Stimulated activated CD8-positive, alpha-beta memory T cell treated with anti-CD3 and anti-CD28 coated beads, Interleukin-15, amount 100 ng/mL, for 4 hours (primary cell): ENCODE data around the gene EVC2.
"Not testable (repeated sequence)": the region's sequence is repeated elsewhere in the genome, so short reads cannot be mapped to it uniquely, and the experiment has no call there.

Experiments used
- DNase-seq, 2 donors: peaks; one replicate each; pipeline ENCODE4 v3.0.0-alpha.2; 2020; ENCODE audit warnings: low read depth in 2 of 2

EVC2 gene

GRCh38 chr4:5626913-5627312, 81.4 kb downstream of the EVC2 start:
- no peak for DNase-seq

DNA sequence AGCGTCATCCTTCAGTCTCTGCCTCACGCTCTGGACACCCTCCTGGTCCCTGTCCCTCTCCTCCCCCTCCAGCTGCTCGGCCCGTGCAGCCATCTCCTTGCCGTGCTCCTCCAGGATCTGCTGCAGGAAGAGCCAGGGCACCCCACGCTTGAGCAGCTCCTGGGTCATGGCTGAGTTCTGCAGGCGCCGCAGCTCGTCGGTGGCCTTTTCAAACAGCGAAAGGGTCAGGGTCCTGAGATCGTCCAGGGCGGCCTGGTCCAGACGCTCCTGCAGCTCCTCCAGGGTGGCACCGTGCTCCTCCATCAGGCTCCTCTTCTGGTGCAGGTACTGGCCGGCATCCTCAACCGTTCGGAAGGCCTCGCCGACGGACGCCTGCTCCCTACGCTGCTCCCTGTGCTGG, 85.8 kb downstream of the EVC2 start:
- DNase-seq = no peak

DNA sequence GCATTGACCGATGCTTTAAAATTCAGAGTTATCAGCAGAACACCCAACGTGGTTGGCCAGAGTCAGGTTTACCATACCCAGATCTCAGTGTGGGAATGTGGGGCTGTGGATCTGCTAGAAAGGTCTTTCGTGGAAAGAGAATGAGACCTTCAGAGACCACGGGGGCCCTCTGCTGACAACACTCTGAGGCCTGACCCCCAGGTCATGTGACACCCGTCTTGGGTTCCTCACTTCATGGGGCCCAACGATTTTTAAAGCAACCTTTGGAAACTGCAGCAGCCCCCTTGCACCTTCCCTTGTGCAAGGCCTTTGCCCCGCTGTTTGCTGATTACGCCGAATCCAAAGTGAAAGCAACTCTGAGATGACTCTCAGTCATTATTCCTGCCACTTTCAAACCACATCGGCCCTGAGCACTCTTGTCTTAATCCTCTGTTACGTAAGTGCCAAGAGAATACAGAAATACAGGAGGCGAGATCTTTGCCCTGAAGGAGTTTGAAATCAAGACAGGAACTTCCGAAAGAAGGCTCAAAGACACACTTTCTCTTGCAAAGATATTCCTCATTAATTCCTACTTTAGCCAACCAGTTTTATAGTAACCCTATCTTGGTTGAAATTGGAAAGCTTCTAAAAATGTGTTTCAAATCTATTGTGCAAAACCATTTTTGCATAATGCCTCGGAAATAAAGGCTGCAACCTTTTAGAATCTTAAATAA, 88.3 kb downstream of the EVC2 start:
- no peak for DNase-seq

DNA sequence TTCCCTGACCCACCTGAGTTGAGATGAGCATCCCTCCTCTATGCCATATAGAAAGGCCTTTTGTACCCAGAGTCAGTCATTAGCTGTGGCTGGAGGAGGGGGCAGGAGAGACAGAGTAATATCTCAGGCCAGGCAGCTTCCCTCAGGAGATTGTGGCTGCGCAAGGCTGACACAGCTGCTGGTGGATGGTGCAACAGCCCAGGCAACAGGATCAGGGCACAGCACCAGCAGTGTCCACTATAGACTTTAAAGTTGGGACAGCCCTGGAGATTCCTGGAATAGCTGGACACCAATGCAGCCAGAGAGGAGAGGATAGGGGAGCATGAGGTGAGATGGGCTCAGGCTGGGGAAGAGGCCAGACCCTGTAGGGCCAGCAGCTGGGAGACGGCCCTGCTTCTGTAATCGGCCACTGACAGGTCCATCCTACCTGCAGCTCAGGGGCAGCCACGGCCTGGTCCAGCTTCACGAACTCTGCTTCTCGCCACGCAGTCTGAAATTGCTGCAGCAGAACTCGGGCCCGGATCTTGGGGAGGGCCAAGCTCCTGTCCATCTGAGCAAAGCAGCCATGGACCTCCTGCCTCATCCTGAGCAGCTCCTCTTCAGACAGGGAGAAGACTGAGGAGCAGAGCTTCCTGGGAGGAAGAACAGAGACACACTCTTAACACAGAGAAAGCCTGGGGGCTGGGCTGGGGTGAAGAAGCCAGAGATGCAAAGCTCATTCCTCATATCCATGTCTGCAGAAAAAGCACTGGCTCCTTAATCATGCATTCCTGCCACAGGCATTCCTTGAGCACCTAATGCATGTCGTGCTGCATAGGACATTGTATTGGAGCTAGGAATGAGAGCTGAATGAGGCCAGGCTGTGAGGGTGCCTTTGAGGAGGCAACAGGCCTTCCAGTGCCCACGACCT, 90.1 kb downstream of the EVC2 start:
- DNase-seq = no peak

DNA sequence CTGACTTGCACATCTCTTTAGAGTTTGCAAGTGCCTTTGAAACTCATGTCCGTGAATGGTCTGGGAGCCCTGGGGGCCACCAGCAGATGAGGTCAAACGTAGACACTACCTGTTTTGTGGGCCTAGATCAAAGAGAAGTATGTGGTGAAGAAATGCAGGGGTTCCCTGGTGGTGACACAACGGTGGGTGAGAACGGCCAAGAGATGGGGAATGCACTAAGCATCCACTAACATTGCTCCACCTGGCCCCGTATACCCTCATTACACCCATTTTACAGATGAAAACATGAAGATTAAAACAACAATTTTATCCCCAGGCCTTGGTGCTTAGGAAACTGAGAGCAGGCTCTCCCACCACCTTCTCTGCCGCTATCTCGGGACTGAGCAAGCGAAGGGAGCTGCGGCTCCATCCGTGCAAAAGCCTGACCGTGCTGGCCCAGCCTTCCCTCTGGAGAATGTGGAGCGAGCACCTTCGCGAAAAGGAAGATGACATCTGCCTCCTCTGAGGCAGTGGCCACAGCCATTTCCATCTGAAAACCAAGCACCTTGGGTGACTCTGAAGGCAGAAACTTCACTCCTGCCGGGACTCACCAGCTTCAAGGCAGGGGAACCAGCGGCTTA, 91.9 kb downstream of the EVC2 start:
- DNase-seq = no peak

DNA sequence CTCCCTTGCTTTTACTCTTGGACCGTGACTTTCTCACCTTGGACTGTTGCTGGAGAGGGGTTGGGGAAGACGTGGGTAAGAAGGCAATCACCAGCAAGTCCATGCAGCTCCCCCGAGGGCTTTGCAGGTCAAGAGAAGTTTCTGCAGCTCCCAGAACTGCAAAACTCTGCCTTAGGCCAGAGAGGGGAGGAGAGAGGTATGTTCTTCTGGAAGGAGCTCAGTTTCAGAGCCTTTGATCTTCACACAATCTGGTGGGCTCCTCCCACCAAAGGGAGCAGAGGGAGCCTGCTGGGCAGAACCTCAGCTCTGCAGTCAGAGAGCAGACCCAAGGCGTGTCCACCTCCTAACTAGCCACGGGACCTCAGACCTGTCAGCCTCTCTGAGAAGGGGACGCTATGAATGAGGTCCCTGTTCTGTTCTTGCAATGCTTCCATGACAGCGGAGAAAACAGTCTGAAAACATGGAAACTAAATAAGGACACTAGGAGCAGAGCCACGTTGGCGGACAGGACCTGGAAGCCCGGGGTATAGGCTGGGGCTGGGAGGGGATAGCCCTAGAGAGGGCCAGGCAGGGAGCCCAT, 92.8 kb downstream of the EVC2 start:
- no peak for DNase-seq

GRCh38 chr4:5611750-5612149, 96.6 kb downstream of the EVC2 start:
- no peak for DNase-seq

DNA sequence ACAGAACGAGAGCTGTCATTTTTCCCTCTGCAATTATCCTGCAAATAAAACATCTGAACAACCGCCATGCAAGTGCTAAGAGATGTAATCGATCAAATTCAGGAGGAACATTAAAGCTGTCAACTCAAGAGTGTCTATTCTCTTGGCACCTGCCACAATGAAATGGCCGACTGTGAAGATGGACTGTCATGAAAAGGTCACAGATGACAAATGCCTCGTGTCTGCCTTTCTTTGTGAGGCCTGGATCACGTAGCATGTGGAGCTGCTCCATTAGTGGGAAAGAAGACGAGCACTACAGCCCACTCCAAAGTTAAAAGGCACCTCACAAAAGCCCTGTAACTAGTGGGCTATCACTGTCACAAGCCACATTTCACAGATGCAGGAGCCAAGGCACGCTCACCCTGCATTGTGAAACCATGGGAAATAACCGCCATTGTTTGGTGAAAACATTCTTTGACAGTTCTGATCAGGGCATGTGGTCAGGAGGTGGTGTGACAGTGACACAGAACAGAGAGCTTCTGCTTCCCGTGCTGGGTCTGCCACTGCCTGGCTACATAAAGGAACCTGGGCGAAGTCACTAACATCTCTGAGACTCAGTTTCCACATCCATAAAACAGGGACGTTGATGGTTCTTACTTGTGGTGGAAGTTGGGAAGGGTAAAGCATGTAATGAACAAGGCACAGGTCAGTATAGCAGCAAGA, 98.9 kb downstream of the EVC2 start:
- DNase-seq = no peak

DNA sequence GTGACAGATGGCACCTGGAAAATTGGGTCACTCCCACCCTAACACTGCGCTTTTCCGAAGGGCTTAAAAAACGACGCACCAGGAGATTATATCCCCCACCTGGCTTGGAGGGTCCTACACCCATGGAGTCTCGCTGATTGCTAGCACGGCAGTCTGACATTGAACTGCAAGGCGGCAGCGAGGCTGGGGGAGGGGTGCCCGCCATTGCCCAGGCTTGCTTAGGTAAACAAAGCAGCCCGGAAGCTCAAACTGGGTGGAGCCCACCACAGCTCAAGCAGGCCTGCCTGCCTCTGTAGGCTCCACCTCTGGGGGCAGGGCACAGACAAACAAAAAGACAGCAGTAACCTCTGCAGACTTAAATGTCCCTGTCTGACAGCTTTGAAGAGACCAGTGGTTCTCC, 114.5 kb downstream of the EVC2 start:
- DNase-seq = not testable (repeated sequence)

DNA sequence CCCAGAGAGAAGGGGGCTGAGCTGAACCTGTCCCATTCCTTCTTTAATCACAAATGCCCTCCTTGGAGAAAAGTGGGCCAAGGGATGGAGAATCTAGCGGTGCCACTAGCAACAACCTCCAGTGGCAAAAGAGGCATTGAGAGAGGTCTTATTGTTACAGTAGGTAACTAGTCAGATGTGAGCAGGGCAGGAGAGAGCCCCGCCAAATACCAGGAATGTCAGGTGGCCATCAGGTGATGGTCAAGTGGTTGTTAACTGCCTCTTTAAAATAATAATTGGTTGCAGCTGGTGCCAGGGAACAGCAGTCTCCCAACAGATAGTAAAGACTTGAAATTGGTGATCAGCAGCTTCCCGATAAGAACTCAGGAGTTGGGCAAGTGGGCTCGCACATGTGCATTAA, 116.1 kb downstream of the EVC2 start:
- DNase-seq = no peak

- no peak for DNase-seq
Observed at GRCh38 chr4:5589495-5589894, 118.9 kb downstream of the EVC2 start.

GRCh38 chr4:5588046-5588445, 120.3 kb downstream of the EVC2 start:
- no peak for DNase-seq

DNA sequence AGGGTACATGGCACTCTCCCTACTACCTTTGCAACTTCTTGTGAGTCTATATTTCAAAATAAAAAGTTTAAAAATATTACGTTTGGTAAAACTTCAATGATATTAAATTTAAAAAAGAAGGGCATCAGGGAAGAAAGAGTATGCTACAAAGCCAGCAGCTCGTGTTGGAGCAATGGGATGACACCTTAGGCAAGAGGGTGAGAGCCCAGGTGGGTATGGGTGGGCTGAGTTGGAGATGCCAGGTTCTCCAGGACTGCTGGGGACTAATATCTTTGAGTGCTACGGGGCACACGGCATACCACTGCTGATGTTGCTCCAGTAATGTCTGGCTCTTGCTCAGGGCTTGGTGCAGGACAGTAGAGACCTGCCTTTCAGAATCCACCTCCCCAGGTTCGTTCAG, 132.4 kb downstream of the EVC2 start:
- no peak for DNase-seq

GRCh38 chr4:5574386-5574785, 134.0 kb downstream of the EVC2 start:
- DNase-seq = no peak

GRCh38 chr4:5573965-5574364, 134.4 kb downstream of the EVC2 start:
- DNase-seq = no peak

GRCh38 chr4:5572751-5573150, 135.6 kb downstream of the EVC2 start:
- no peak for DNase-seq

- no peak for DNase-seq
Observed at GRCh38 chr4:5572114-5572513, 136.2 kb downstream of the EVC2 start.

DNA sequence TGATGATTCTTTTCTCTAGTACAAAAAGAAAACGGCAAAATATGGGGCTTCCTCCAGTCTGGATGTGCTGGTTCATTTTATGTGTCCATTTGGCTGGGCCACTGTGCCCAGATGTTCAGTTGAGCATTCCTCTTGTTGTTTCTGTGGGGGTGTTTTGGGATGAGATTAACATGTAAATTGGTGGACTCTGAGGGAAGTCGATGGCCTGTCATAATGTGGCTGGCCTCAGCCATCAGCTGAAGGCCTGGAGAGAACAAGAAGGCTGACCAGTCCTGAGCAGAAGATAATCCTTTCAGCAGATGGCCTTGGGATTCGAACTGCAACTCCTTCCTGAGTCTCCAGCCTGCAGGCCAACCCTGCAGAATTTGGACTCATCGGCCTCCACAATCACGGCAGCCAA, 136.7 kb downstream of the EVC2 start:
- no peak for DNase-seq

- DNase-seq = no peak
Observed at GRCh38 chr4:5569451-5569850, 138.9 kb downstream of the EVC2 start.

GRCh38 chr4:5568931-5569330, 139.4 kb downstream of the EVC2 start:
- DNase-seq = no peak

DNA sequence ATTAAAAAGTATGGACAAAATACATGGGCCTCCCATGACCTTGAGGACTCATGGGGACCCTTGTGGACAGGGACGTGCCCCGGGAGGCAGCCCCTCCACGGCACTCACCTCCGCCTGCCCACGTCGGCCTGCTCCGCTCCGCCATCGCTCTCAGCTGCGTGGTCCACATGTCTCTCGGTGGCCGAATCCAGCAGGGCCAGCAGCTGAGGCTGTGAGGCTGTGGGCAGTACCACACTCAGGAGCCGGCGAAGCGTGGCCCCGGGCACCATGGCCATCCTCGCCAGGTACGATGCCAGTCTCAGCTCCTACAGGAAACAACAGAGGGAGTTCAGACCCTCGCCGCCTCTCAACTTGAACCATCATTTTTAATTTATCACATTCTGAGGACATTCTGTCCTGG, 140.0 kb downstream of the EVC2 start:
- DNase-seq = no peak

GRCh38 chr4:5566991-5567390, 141.4 kb downstream of the EVC2 start:
- DNase-seq = no peak
